ENCODE results near the gene CBX5. TPM values are rescaled to one million over a fixed set of nuclear protein-coding genes. Genes with fewer than 3 reads are reported as not detected.

CBX5 gene
- total and polyA plus RNA-seq, 9 of the 15 experiments (the other 6 are each of a cell fraction or from before 2014, with no cell fraction given): 32.6 to 102 (median 59.2) TPM

DNA sequence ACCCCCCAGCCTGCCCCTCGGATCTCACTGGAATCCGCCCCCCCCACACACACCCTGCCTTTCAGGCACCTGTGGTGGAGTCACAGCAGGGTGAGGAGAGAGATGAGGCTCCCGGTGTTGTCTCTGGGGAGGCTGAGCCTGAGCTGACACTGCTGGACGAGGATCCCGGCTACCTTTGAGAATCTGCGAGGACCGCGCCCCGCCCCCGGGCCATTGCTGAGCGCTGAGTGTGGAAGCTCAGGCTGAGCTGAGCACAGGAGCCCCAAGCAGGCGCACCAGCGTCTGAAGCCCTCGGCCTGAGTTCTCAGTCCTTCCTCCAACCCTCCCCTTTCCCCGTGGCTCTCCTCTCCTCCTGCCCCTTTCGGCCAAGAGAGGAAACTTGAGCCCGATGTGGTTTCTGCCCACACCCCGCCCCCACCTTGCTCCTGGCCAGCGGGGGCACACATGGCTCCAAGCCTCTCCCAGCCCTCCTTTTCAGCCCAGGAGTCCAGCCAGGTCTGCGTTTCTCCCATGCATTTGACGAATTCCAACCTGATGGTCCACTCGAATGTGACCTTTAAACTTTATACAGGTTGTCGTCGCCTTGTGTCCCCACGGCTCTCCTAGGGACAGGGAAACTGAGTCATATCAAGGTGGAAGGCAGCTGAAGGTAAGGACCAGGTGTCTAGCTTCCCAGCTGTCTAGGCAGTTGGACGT is 21.0 kb upstream of the CBX5 start, which contains the start of gene NFE2 (continued):
- TF ChIP-seq NFIX (CRISPR knock-in tag; IDR thresholded peaks at IDR 0.05; ENCODE audit: low read depth) (no peak), GTF2F1 (IDR thresholded peaks at IDR 0.05; ENCODE audit: low read depth, low read length) (no peak), C11orf30 (IDR thresholded peaks at IDR 0.05; ENCODE audit: low read depth) (no peak), ZNF24 (IDR thresholded peaks at IDR 0.05) (0 out of 2 replicates have a peak, but pooled peaks have one; percentile 39), CAMTA2 (CRISPR knock-in tag; conservative IDR thresholded peaks at IDR 0.05) (no peak), POLR2AphosphoS5 (IDR thresholded peaks at IDR 0.05; ENCODE audit: control insufficient read depth, insufficient read depth, low read depth, low read length) (peak; percentile 67; the same call in 1 of the 2 replicates), NRF1 (conservative IDR thresholded peaks at IDR 0.05 in 1 of 2, IDR thresholded peaks at IDR 0.05 in 1 of 2) (peak; percentile 86 to 88), NR1H2 (CRISPR knock-in tag; IDR thresholded peaks at IDR 0.05) (0 out of 2 replicates have a peak, but pooled peaks have one; percentile 52)
- TF ChIP-seq, protein P1, sequence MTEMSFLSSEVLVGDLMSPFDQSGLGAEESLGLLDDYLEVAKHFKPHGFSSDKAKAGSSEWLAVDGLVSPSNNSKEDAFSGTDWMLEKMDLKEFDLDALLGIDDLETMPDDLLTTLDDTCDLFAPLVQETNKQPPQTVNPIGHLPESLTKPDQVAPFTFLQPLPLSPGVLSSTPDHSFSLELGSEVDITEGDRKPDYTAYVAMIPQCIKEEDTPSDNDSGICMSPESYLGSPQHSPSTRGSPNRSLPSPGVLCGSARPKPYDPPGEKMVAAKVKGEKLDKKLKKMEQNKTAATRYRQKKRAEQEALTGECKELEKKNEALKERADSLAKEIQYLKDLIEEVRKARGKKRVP (CRISPR knock-in tag; IDR thresholded peaks at IDR 0.05): no peak
- TF ChIP-seq, protein P2, sequence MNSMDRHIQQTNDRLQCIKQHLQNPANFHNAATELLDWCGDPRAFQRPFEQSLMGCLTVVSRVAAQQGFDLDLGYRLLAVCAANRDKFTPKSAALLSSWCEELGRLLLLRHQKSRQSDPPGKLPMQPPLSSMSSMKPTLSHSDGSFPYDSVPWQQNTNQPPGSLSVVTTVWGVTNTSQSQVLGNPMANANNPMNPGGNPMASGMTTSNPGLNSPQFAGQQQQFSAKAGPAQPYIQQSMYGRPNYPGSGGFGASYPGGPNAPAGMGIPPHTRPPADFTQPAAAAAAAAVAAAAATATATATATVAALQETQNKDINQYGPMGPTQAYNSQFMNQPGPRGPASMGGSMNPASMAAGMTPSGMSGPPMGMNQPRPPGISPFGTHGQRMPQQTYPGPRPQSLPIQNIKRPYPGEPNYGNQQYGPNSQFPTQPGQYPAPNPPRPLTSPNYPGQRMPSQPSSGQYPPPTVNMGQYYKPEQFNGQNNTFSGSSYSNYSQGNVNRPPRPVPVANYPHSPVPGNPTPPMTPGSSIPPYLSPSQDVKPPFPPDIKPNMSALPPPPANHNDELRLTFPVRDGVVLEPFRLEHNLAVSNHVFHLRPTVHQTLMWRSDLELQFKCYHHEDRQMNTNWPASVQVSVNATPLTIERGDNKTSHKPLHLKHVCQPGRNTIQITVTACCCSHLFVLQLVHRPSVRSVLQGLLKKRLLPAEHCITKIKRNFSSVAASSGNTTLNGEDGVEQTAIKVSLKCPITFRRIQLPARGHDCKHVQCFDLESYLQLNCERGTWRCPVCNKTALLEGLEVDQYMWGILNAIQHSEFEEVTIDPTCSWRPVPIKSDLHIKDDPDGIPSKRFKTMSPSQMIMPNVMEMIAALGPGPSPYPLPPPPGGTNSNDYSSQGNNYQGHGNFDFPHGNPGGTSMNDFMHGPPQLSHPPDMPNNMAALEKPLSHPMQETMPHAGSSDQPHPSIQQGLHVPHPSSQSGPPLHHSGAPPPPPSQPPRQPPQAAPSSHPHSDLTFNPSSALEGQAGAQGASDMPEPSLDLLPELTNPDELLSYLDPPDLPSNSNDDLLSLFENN (IDR thresholded peaks at IDR 0.05; ENCODE audit: low read depth in 2 of 2, low read length in 2 of 2): no peak; a peak in 1 of 4 replicates
- TF ChIP-seq, protein P3, sequence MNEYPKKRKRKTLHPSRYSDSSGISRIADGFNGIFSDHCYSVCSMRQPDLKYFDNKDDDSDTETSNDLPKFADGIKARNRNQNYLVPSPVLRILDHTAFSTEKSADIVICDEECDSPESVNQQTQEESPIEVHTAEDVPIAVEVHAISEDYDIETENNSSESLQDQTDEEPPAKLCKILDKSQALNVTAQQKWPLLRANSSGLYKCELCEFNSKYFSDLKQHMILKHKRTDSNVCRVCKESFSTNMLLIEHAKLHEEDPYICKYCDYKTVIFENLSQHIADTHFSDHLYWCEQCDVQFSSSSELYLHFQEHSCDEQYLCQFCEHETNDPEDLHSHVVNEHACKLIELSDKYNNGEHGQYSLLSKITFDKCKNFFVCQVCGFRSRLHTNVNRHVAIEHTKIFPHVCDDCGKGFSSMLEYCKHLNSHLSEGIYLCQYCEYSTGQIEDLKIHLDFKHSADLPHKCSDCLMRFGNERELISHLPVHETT (CRISPR knock-in tag; conservative IDR thresholded peaks at IDR 0.05 in 1 of 2, IDR thresholded peaks at IDR 0.05 in 1 of 2): no peak
